Measurements from ENCODE around the gene ZNF117. TPM values are rescaled to one million over a fixed set of nuclear protein-coding genes. Genes with fewer than 3 reads are reported as not detected.
"Not testable (repeated sequence)": the region's sequence is repeated elsewhere in the genome, so short reads cannot be mapped to it uniquely, and the experiment has no call there.

Gene ZNF117
- total and polyA plus RNA-seq, 2 of the 8 experiments (the other 6 are each of a cell fraction or from before 2014, with no cell fraction given) = 2.9 to 13.0 TPM

GRCh38 chr7:65025023-65025422 lies 34.2 kb upstream of the ZNF117 start:
- H3K4ac ChIP-seq (replicated peaks; ENCODE audit: insufficient read length, low read depth, low read length); H3K23me2 ChIP-seq (ENCODE audit: low read depth, low read length); FAIRE-seq; H3K36me3 ChIP-seq (ENCODE audit: control insufficient read depth in 2 of 4, insufficient read depth in 4 of 4, low read length in 3 of 4); H3K4me3 ChIP-seq (ENCODE audit: extremely low read depth in 1 of 4, insufficient read depth in 2 of 4, low read depth in 3 of 4, low read length in 4 of 4); H3K23ac ChIP-seq (ENCODE audit: insufficient read length); H2BK120ac ChIP-seq (replicated peaks; ENCODE audit: low read depth, low read length); H2AK5ac ChIP-seq (ENCODE audit: low read depth, low read length); H3K56ac ChIP-seq (replicated peaks; ENCODE audit: insufficient read length, low read depth, low read length); H2BK5ac ChIP-seq (ENCODE audit: low read depth, low read length); H4K8ac ChIP-seq (ENCODE audit: extremely low read depth, insufficient read depth, low read length); H3K9me3 ChIP-seq (ENCODE audit: insufficient read depth in 2 of 2, low read depth in 1 of 2, low read length in 1 of 2); H4K20me1 ChIP-seq (replicated peaks in 1 of 2; ENCODE audit: control insufficient read depth in 1 of 2, insufficient read depth in 2 of 2, low read length in 2 of 2); H3K79me1 ChIP-seq (ENCODE audit: low read depth, low read length); H3K4me1 ChIP-seq (replicated peaks in 1 of 4; ENCODE audit: control insufficient read depth in 3 of 4, insufficient read depth in 4 of 4, low read length in 3 of 4); H3K79me2 ChIP-seq (ENCODE audit: control insufficient read depth in 1 of 2, insufficient read depth in 2 of 2, low read length in 2 of 2); H3K9ac ChIP-seq (replicated peaks in 1 of 4; ENCODE audit: extremely low read depth in 1 of 4, low read depth in 3 of 4, low read length in 3 of 4); H2BK20ac ChIP-seq (ENCODE audit: low read length); H2BK12ac ChIP-seq (ENCODE audit: low read depth, low read length); H2AFZ ChIP-seq (ENCODE audit: low read length); H2BK15ac ChIP-seq (ENCODE audit: low read length); H3K27ac ChIP-seq (ENCODE audit: low read depth, low read length); H4K5ac ChIP-seq (ENCODE audit: insufficient read length, low read depth, low read length); POLR2A ChIA-PET (ENCODE audit: partially characterized antibody); H3K4me2 ChIP-seq (ENCODE audit: insufficient read depth in 1 of 2, low read depth in 2 of 2, low read length in 2 of 2); H4K91ac ChIP-seq (replicated peaks; ENCODE audit: insufficient read length, low read length); H3K14ac ChIP-seq (ENCODE audit: insufficient read length); DNase-seq (ENCODE audit: low read depth in 1 of 2, low spot score in 2 of 2); H3K18ac ChIP-seq (ENCODE audit: extremely low read depth, low read length); H3K27me3 ChIP-seq (replicated peaks in 1 of 4; ENCODE audit: control insufficient read depth in 3 of 4, extremely low read depth in 1 of 4, insufficient read depth in 3 of 4, low read length in 3 of 4): not testable (repeated sequence)
- CTCF ChIA-PET (ENCODE audit: partially characterized antibody) = interaction anchor here (0.6 kb wide), 1 partner anchor 15 kb away, joined by 3 read pairs; no protein-coding TSS in a partner anchor

GRCh38 chr7:65020978-65021377 lies 30.1 kb upstream of the ZNF117 start:
- H4K5ac ChIP-seq (ENCODE audit: insufficient read length, low read depth, low read length); H3K56ac ChIP-seq (replicated peaks; ENCODE audit: insufficient read length, low read depth, low read length); H3K14ac ChIP-seq (ENCODE audit: insufficient read length); H3K23ac ChIP-seq (ENCODE audit: insufficient read length); H3K4me3 ChIP-seq (ENCODE audit: extremely low read depth in 1 of 4, insufficient read depth in 2 of 4, low read depth in 3 of 4, low read length in 4 of 4); H3K79me1 ChIP-seq (ENCODE audit: low read depth, low read length); H4K91ac ChIP-seq (replicated peaks; ENCODE audit: insufficient read length, low read length); H3K4me2 ChIP-seq (ENCODE audit: insufficient read depth in 1 of 2, low read depth in 2 of 2, low read length in 2 of 2); H3K27ac ChIP-seq (ENCODE audit: low read depth, low read length); H2BK5ac ChIP-seq (ENCODE audit: low read depth, low read length); H2AFZ ChIP-seq (ENCODE audit: low read length); H3K18ac ChIP-seq (ENCODE audit: extremely low read depth, low read length); H2BK12ac ChIP-seq (ENCODE audit: low read depth, low read length); H2BK15ac ChIP-seq (ENCODE audit: low read length); H2BK120ac ChIP-seq (replicated peaks; ENCODE audit: low read depth, low read length); H3K4me1 ChIP-seq (replicated peaks in 1 of 4; ENCODE audit: control insufficient read depth in 3 of 4, insufficient read depth in 4 of 4, low read length in 3 of 4); H3K27me3 ChIP-seq (replicated peaks in 1 of 4; ENCODE audit: control insufficient read depth in 3 of 4, extremely low read depth in 1 of 4, insufficient read depth in 3 of 4, low read length in 3 of 4); H3K4ac ChIP-seq (replicated peaks; ENCODE audit: insufficient read length, low read depth, low read length); H2AK5ac ChIP-seq (ENCODE audit: low read depth, low read length); H3K23me2 ChIP-seq (ENCODE audit: low read depth, low read length); H3K9me3 ChIP-seq (ENCODE audit: insufficient read depth in 2 of 2, low read depth in 1 of 2, low read length in 1 of 2); H3K9ac ChIP-seq (replicated peaks in 1 of 4; ENCODE audit: extremely low read depth in 1 of 4, low read depth in 3 of 4, low read length in 3 of 4); FAIRE-seq; H2BK20ac ChIP-seq (ENCODE audit: low read length); H3K36me3 ChIP-seq (ENCODE audit: control insufficient read depth in 2 of 4, insufficient read depth in 4 of 4, low read length in 3 of 4); CTCF ChIA-PET (ENCODE audit: partially characterized antibody); H3K79me2 ChIP-seq (ENCODE audit: control insufficient read depth in 1 of 2, insufficient read depth in 2 of 2, low read length in 2 of 2); DNase-seq (ENCODE audit: low read depth in 1 of 2, low spot score in 2 of 2); H4K20me1 ChIP-seq (replicated peaks in 1 of 2; ENCODE audit: control insufficient read depth in 1 of 2, insufficient read depth in 2 of 2, low read length in 2 of 2); H4K8ac ChIP-seq (ENCODE audit: extremely low read depth, insufficient read depth, low read length): not testable (repeated sequence)
- POLR2A ChIA-PET (ENCODE audit: partially characterized antibody) = interaction anchor here (1.3 kb wide), 1 partner anchor 15 kb away, joined by 3 read pairs; no protein-coding TSS in a partner anchor
- no CpG with 5 or more reads among the region's 3 CpGs for WGBS, 2 experiments (ENCODE audit: extremely low coverage in 1 of 2, insufficient coverage in 1 of 2, insufficient read length in 1 of 2, insufficient replicate concordance in 2 of 2, low coverage in 1 of 2, low lambda C conversion rate in 2 of 2, missing lambda C conversion rate in 1 of 2)
